Measurements from ENCODE around the gene TDRD10. TPM values are rescaled to one million over a fixed set of nuclear protein-coding genes. Genes with fewer than 3 reads are reported as not detected.

TDRD10 gene
- polyA plus RNA-seq, 3 donors = not detected

DNA sequence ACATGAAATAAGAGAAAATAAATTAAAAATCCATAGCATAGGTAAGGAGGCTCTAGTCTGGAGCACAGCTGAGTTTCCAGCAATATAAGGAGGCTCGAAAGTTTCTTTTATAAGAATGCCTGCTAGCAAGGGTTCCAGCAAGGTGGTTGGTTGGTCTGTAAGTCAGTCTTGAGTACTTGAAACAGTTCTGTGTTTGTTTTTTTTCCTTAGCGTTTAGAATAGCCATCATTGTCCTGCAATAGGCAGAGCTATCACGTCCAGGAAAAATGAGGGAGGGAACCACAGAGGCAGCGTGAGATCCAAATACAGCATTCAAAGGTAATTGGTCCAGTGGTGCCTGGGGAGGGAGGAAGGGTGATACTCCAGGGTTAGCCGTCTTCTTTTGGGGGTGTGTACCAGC, 48.1 kb downstream of the TDRD10 start:
- H3K27ac ChIP-seq (ENCODE audit: low read depth in 1 of 2, low read length in 2 of 2) = no peak overlapping the region
- H3K36me3 ChIP-seq (replicated peaks in 1 of 2; ENCODE audit: control insufficient read depth in 1 of 2, insufficient read depth in 2 of 2, low read length in 2 of 2) = peaks cover 62 to 75% of the 10 kb centered on the region in 2 donors
- peaks cover 0 to 2% (median under 1%) of the 10 kb centered on the region in 3 donors for H3K27me3 Mint-ChIP-seq (ENCODE audit: low read depth in 3 of 3)
- no peaks in the 10 kb centered on the region for H3K9me3 Mint-ChIP-seq
- H3K4me3 Mint-ChIP-seq = no peak overlapping the region
- H2AFZ ChIP-seq (ENCODE audit: insufficient read depth, low read depth, low read length, poor library complexity, severe bottlenecking) = no peak overlapping the region
- intact Hi-C loops (cut with micrococcal nuclease) = loop anchor here in 1 of 2 donors (10.0 kb wide), 2 partner anchors 385 to 535 kb away; partner anchors contain the start of gene PMVK
- TF ChIP-seq, protein P1, sequence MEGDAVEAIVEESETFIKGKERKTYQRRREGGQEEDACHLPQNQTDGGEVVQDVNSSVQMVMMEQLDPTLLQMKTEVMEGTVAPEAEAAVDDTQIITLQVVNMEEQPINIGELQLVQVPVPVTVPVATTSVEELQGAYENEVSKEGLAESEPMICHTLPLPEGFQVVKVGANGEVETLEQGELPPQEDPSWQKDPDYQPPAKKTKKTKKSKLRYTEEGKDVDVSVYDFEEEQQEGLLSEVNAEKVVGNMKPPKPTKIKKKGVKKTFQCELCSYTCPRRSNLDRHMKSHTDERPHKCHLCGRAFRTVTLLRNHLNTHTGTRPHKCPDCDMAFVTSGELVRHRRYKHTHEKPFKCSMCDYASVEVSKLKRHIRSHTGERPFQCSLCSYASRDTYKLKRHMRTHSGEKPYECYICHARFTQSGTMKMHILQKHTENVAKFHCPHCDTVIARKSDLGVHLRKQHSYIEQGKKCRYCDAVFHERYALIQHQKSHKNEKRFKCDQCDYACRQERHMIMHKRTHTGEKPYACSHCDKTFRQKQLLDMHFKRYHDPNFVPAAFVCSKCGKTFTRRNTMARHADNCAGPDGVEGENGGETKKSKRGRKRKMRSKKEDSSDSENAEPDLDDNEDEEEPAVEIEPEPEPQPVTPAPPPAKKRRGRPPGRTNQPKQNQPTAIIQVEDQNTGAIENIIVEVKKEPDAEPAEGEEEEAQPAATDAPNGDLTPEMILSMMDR (IDR thresholded peaks at IDR 0.05) = no peak
- H3K27ac Mint-ChIP-seq = no peak overlapping the region
- H3K4me1 ChIP-seq (ENCODE audit: control insufficient read depth in 1 of 2, insufficient read depth in 2 of 2, low read length in 2 of 2) = peaks cover 3 to 11% of the 10 kb centered on the region in 2 donors
- H3K4me1 Mint-ChIP-seq = peaks cover 19% of the 10 kb centered on the region
- WGBS (ENCODE audit: insufficient coverage) = 94% methylated on average over 4 of the region's 5 CpGs
- H3K9me3 ChIP-seq (replicated peaks in 1 of 2; ENCODE audit: control insufficient read depth in 1 of 2, insufficient read depth in 1 of 2, low read length in 2 of 2) = no peaks in the 10 kb centered on the region
- H3K27me3 ChIP-seq (ENCODE audit: control insufficient read depth in 2 of 2, insufficient read depth in 2 of 2, low read length in 2 of 2) = no peaks in the 10 kb centered on the region
- H3K4me3 ChIP-seq (replicated peaks in 1 of 3; ENCODE audit: low read depth in 2 of 3, low read length in 3 of 3) = no peak overlapping the region
- peaks cover 3% of the 10 kb centered on the region for H3K79me2 ChIP-seq (ENCODE audit: insufficient read depth, low read length)
- H3K36me3 Mint-ChIP-seq = peaks cover 65 to 67% of the 10 kb centered on the region in 2 donors
- H4K20me1 ChIP-seq (ENCODE audit: insufficient read depth, low read length) = peaks cover 71% of the 10 kb centered on the region
- no peak overlapping the region for H3K4me2 ChIP-seq (replicated peaks; ENCODE audit: extremely low read depth, low read length, poor library complexity, severe bottlenecking)
- no peak overlapping the region for H3K9ac ChIP-seq (ENCODE audit: insufficient read depth, low read length, poor library complexity, severe bottlenecking)
- DNase-seq = no peak

DNA sequence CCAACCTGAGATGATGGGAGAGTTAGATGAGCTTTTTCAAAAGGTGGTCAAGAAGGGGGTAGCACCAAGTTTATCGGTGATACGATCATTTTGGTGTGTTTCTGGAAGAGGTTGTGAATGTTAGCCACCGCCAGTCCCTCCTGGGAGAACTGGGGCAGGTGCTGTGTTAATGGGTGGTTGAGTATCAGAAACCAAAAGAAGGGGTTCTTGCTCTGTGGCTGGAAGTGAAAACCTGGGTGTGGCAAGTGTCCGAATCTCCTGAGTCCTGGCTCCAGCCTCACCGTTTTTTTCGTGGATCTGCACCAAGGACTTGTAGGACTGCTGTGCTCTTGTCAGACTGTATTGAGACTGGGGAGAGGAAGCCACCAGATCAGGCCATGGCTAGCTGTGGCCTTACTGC, 48.6 kb downstream of the TDRD10 start:
- Mint-ChIP-seq H3K4me3 (no peak overlapping the region), H3K36me3 (peaks cover 71 to 73% of the 10 kb centered on the region in 2 donors), H3K27ac (peak overlapping the region in 1 of 7 donors; percentile 37), H3K27me3 (ENCODE audit: low read depth in 3 of 3) (peaks cover 0 to 2% (median 0%) of the 10 kb centered on the region in 3 donors), H3K4me1 (peaks cover 19% of the 10 kb centered on the region), H3K9me3 (no peaks in the 10 kb centered on the region)
- no peaks in the 10 kb centered on the region for H3K27me3 ChIP-seq (ENCODE audit: control insufficient read depth in 2 of 2, insufficient read depth in 2 of 2, low read length in 2 of 2)
- H3K9me3 ChIP-seq (replicated peaks in 1 of 2; ENCODE audit: control insufficient read depth in 1 of 2, insufficient read depth in 1 of 2, low read length in 2 of 2) = no peaks in the 10 kb centered on the region
- no peak overlapping the region for H3K4me2 ChIP-seq (replicated peaks; ENCODE audit: extremely low read depth, low read length, poor library complexity, severe bottlenecking)
- peaks cover 68 to 81% of the 10 kb centered on the region in 2 donors for H3K36me3 ChIP-seq (replicated peaks in 1 of 2; ENCODE audit: control insufficient read depth in 1 of 2, insufficient read depth in 2 of 2, low read length in 2 of 2)
- H2AFZ ChIP-seq (ENCODE audit: insufficient read depth, low read depth, low read length, poor library complexity, severe bottlenecking) = no peak overlapping the region
- intact Hi-C loops (cut with micrococcal nuclease) = loop anchor here in 1 of 2 donors (10.0 kb wide), 2 partner anchors 384 to 534 kb away; partner anchors contain the start of gene PMVK
- TF ChIP-seq, protein P1 (IDR thresholded peaks at IDR 0.05) = no peak
- H3K4me1 ChIP-seq (ENCODE audit: control insufficient read depth in 1 of 2, insufficient read depth in 2 of 2, low read length in 2 of 2) = peaks cover 3 to 11% of the 10 kb centered on the region in 2 donors
- WGBS (ENCODE audit: insufficient coverage) = 89% methylated on average over 6 of the region's 6 CpGs
- no peak overlapping the region for H3K4me3 ChIP-seq (replicated peaks in 1 of 3; ENCODE audit: low read depth in 2 of 3, low read length in 3 of 3)
- H3K9ac ChIP-seq (ENCODE audit: insufficient read depth, low read length, poor library complexity, severe bottlenecking) = no peak overlapping the region
- peaks cover 9% of the 10 kb centered on the region for H3K79me2 ChIP-seq (ENCODE audit: insufficient read depth, low read length)
- no peak overlapping the region for H3K27ac ChIP-seq (ENCODE audit: low read depth in 1 of 2, low read length in 2 of 2)
- peaks cover 77% of the 10 kb centered on the region for H4K20me1 ChIP-seq (ENCODE audit: insufficient read depth, low read length)
- no peak for DNase-seq
